Epithelial cell of proximal tubule (primary cell): ENCODE measurements around the gene AKAP6. TPM values are rescaled to one million over a fixed set of nuclear protein-coding genes. Genes with fewer than 3 reads are reported as not detected.

Experiments used
- DNase-seq: peaks from one replicate; pipeline ENCODE4 v3.0.0-alpha.2; 2011; ENCODE audit warnings: low read depth
- H3K4me3 ChIP-seq: 2 replicates; pipeline ENCODE4 v1.5.1; 2011; ENCODE audit warnings: low read depth, mild to moderate bottlenecking, low read length
- CTCF ChIP-seq: conservative IDR thresholded peaks from 2 replicates; pipeline ENCODE4 v1.5.1; 2012; ENCODE audit warnings: low read depth, mild to moderate bottlenecking, low read length
- total RNA-seq: library from RNA; depleted of rRNA; stranded (reverse); fragments of >200 nt; gene quantifications from 2 replicates; pipeline ENCODE4 v1.2.3, GENCODE V29; 2015

AKAP6 gene
- total RNA-seq, 1 donor from 2014 or later: 4.6 TPM

GRCh38 chr14:32677129-32677780 is 348.2 kb downstream of the AKAP6 start:
- TF ChIP-seq CTCF: no peak
- no peak for DNase-seq
- no peak overlapping the region for H3K4me3 ChIP-seq

- H3K4me3 ChIP-seq: no peak overlapping the region
- DNase-seq: no peak
- TF ChIP-seq CTCF: no peak
Measured at GRCh38 chr14:32678088-32678487, 349.0 kb downstream of the AKAP6 start.

- H3K4me3 ChIP-seq: no peak overlapping the region
- TF ChIP-seq CTCF: no peak
- no peak for DNase-seq
Measured at GRCh38 chr14:32679927-32680612, 351.0 kb downstream of the AKAP6 start.

GRCh38 chr14:32681598-32681997 is 352.5 kb downstream of the AKAP6 start:
- TF ChIP-seq CTCF: no peak
- no peak for DNase-seq
- no peak overlapping the region for H3K4me3 ChIP-seq

- no peak for DNase-seq
- no peak for TF ChIP-seq CTCF
- no peak overlapping the region for H3K4me3 ChIP-seq
Measured at GRCh38 chr14:32682214-32682613, 353.1 kb downstream of the AKAP6 start.

- H3K4me3 ChIP-seq: no peak overlapping the region
- DNase-seq: no peak
- no peak for TF ChIP-seq CTCF
Measured at GRCh38 chr14:32683679-32684078, 354.6 kb downstream of the AKAP6 start.

- TF ChIP-seq CTCF: no peak
- no peak for DNase-seq
- no peak overlapping the region for H3K4me3 ChIP-seq
Measured at GRCh38 chr14:32688941-32689340, 359.8 kb downstream of the AKAP6 start.
